Measurements from ENCODE around the gene RPL19.

- TF ChIP-seq CTCF (conservative IDR thresholded peaks at IDR 0.05) (no peak), ZFX (IDR thresholded peaks at IDR 0.05) (no peak)
Measured at GRCh38 chr17:39243155-39243554, 43.1 kb downstream of the RPL19 start.
